IMR-90 (cell line): ENCODE data around the gene CPXM2. TPM values are rescaled to one million over a fixed set of nuclear protein-coding genes. Genes with fewer than 3 reads are reported as not detected.

ENCODE experiments used
- ATAC-seq: fragments of 200-7000 bp; cut with Tn5 transposase; 2 replicates; pipeline ENCODE4 v1.9.1; 2020; ENCODE audit warnings: low read depth, mild to moderate bottlenecking, moderate library complexity
- BruUV-seq: library from RNA; stranded (reverse); fragments of 400-500 nt; replicated peaks from 2 replicates; lab custom pipeline; 2021; lab: Mats Ljungman, UMichigan
- CTCF ChIA-PET: fragments of 300-600 bp; formaldehyde crosslinking; extraction: SDS; loops from one replicate; lab custom pipeline; 2021; ENCODE audit warnings: antibody characterized with exemption; lab: Yijun Ruan, JAX
- POLR2A ChIA-PET: fragments of 300-600 bp; sonication (Branson Sonifier 250); formaldehyde crosslinking; loops from one replicate; lab custom pipeline; 2022; ENCODE audit warnings: antibody characterized with exemption; ENCODE audit not compliant: unreplicated experiment; lab: Charles Lee
- DNase-seq: peaks from one replicate; pipeline ENCODE4 v3.0.0; 2013
- H2AFZ ChIP-seq: replicated peaks from 2 replicates; pipeline ENCODE3; 2013; ENCODE audit warnings: low read length, mild to moderate bottlenecking; ENCODE audit not compliant: poor library complexity
- H2AK5ac ChIP-seq: 2 replicates; pipeline ENCODE4 v1.6.1; 2013; ENCODE audit warnings: low read depth, low read length, inconsistent platforms
- H2AK9ac ChIP-seq: replicated peaks from 2 replicates; pipeline ENCODE3; 2013; ENCODE audit warnings: mild to moderate bottlenecking, low read depth, low read length, moderate library complexity; ENCODE audit not compliant: poor library complexity
- H2BK120ac ChIP-seq: 2 replicates; pipeline ENCODE4 v1.6.1; 2013; ENCODE audit warnings: low read depth, low read length, inconsistent platforms
- H2BK15ac ChIP-seq: 3 replicates; pipeline ENCODE4 v1.6.1; 2013; ENCODE audit warnings: low read depth, low read length, inconsistent platforms
- H2BK20ac ChIP-seq: 2 replicates; pipeline ENCODE4 v1.6.1; 2013; ENCODE audit warnings: low read depth, mild to moderate bottlenecking, inconsistent platforms, low read length, moderate library complexity
- H2BK5ac ChIP-seq: 2 replicates; pipeline ENCODE4 v1.6.1; 2013; ENCODE audit warnings: mild to moderate bottlenecking, low read depth, low read length, inconsistent platforms; ENCODE audit not compliant: poor library complexity, severe bottlenecking
- H3K14ac ChIP-seq: replicated peaks from 2 replicates; pipeline ENCODE4 v1.6.1; 2013; ENCODE audit warnings: low read depth, low read length, inconsistent platforms
- H3K18ac ChIP-seq: 2 replicates; pipeline ENCODE4 v1.6.1; 2013; ENCODE audit warnings: low read depth, low read length, control low read depth
- H3K23ac ChIP-seq: 2 replicates; pipeline ENCODE4 v1.6.1; 2013; ENCODE audit warnings: low read depth, low read length, inconsistent platforms
- H3K27ac ChIP-seq: 2 replicates; pipeline ENCODE4 v1.5.1; 2013; ENCODE audit warnings: mild to moderate bottlenecking, control low read depth, low read length; ENCODE audit not compliant: insufficient read depth
- H3K27me3 ChIP-seq: 2 replicates; pipeline ENCODE4 v1.6.1; 2013; ENCODE audit warnings: low read length; ENCODE audit not compliant: control insufficient read depth, insufficient read depth
- H3K36me3 ChIP-seq: 2 replicates; pipeline ENCODE4 v1.6.1; 2013; ENCODE audit warnings: low read length, mixed read lengths; ENCODE audit not compliant: control insufficient read depth, insufficient read depth
- H3K4ac ChIP-seq: 2 replicates; pipeline ENCODE4 v1.6.1; 2013; ENCODE audit warnings: low read depth, low read length, inconsistent platforms
- H3K4me1 ChIP-seq: 2 replicates; pipeline ENCODE4 v1.6.1; 2013; ENCODE audit warnings: low read length, mixed read lengths; ENCODE audit not compliant: control insufficient read depth, insufficient read depth
- H3K4me2 ChIP-seq: 2 replicates; pipeline ENCODE4 v1.6.1; 2013; ENCODE audit warnings: low read depth, mild to moderate bottlenecking, control low read depth, low read length, moderate library complexity
- H3K4me3 ChIP-seq: 2 replicates; pipeline ENCODE4 v1.5.1; 2013; ENCODE audit warnings: low read depth, mild to moderate bottlenecking, control low read depth, low read length, moderate library complexity; ENCODE audit not compliant: insufficient read depth
- H3K56ac ChIP-seq: 2 replicates; pipeline ENCODE4 v1.6.1; 2013; ENCODE audit warnings: low read length, inconsistent platforms; ENCODE audit not compliant: insufficient read depth; ENCODE audit errors: extremely low read depth
- H3K79me1 ChIP-seq, 2 experiments: 2 replicates each; pipeline ENCODE4 v1.6.1; 2013; ENCODE audit warnings: low read length in 2 of 2, inconsistent platforms in 1 of 2, low read depth in 1 of 2
- H3K9ac ChIP-seq: 2 replicates; pipeline ENCODE4 v1.6.1; 2013; ENCODE audit warnings: low read depth, low read length, control low read depth
- H3K9me1 ChIP-seq: 2 replicates; pipeline ENCODE4 v1.6.1; 2013; ENCODE audit warnings: low read length, inconsistent platforms; ENCODE audit not compliant: insufficient read depth
- H3K9me3 ChIP-seq: 2 replicates; pipeline ENCODE4 v1.6.1; 2013; ENCODE audit warnings: low read length; ENCODE audit not compliant: control insufficient read depth, insufficient read depth
- H4K20me1 ChIP-seq: 2 replicates; pipeline ENCODE4 v1.6.1; 2013; ENCODE audit warnings: low read length, inconsistent platforms; ENCODE audit not compliant: insufficient read depth
- H4K5ac ChIP-seq: 2 replicates; pipeline ENCODE4 v1.6.1; 2013; ENCODE audit warnings: mild to moderate bottlenecking, low read depth, low read length, control low read depth
- H4K8ac ChIP-seq, 2 experiments: 2 replicates each; pipeline ENCODE4 v1.6.1; 2013; ENCODE audit warnings: low read depth in 2 of 2, low read length in 2 of 2, control low read depth in 1 of 2, inconsistent platforms in 1 of 2
- H4K91ac ChIP-seq: 2 replicates; pipeline ENCODE4 v1.6.1; 2013; ENCODE audit warnings: low read depth, low read length, inconsistent platforms; ENCODE audit not compliant: insufficient read depth
- BHLHE40 ChIP-seq: fragments of 150-350 bp; IDR thresholded peaks from 2 replicates; pipeline ENCODE4 v1.6.1; 2016; ENCODE audit warnings: mild to moderate bottlenecking, low read depth, low read length
- CEBPB ChIP-seq: IDR thresholded peaks from 2 replicates; pipeline ENCODE4 v1.6.1; 2012; ENCODE audit warnings: low read depth, low read length, improper control_type of control experiment
- FOS ChIP-seq: fragments of 150-350 bp; IDR thresholded peaks from 2 replicates; pipeline ENCODE4 v1.6.1; 2016; ENCODE audit warnings: low read depth, low read length
- MAFK ChIP-seq: IDR thresholded peaks from 2 replicates; pipeline ENCODE4 v1.6.1; 2012; ENCODE audit warnings: low read depth, low read length, improper control_type of control experiment
- MXI1 ChIP-seq: IDR thresholded peaks from 2 replicates; pipeline ENCODE4 v1.6.1; 2012; ENCODE audit warnings: low read depth, mild to moderate bottlenecking, low read length, moderate library complexity, borderline replicate concordance
- NFE2L2 ChIP-seq: fragments of 150-350 bp; IDR thresholded peaks from 2 replicates; pipeline ENCODE4 v1.6.1; 2016; ENCODE audit warnings: low read depth, mild to moderate bottlenecking, low read length
- POLR2A ChIP-seq: IDR thresholded peaks from 2 replicates; pipeline ENCODE4 v1.6.1; 2012; ENCODE audit warnings: mild to moderate bottlenecking, low read depth, low read length
- RAD21 ChIP-seq: IDR thresholded peaks from 2 replicates; pipeline ENCODE4 v1.6.1; 2012; ENCODE audit warnings: low read length, improper control_type of control experiment
- RCOR1 ChIP-seq: IDR thresholded peaks from 2 replicates; pipeline ENCODE4 v1.6.1; 2012; ENCODE audit warnings: mild to moderate bottlenecking, low read length, improper control_type of control experiment; ENCODE audit not compliant: insufficient replicate concordance
- RFX5 ChIP-seq: IDR thresholded peaks from 2 replicates; pipeline ENCODE4 v1.8.0; 2012; ENCODE audit warnings: low read depth, mild to moderate bottlenecking, low read length, moderate library complexity
- SMC3 ChIP-seq: fragments of 150-350 bp; IDR thresholded peaks from 2 replicates; pipeline ENCODE4 v1.6.1; 2016; ENCODE audit warnings: low read depth, mild to moderate bottlenecking, antibody characterized with exemption, low read length, moderate library complexity
- WGBS, 2 experiments: methylation state at CpG; one replicate each; pipeline versions ENCODE4 v1.1.5 to v1.1.7; 2013; ENCODE audit warnings: missing lambda C conversion rate in 2 of 2; ENCODE audit not compliant: insufficient read length in 1 of 2; ENCODE audit errors: extremely low coverage in 2 of 2; 5-methylcytosine and 5-hydroxymethylcytosine counted together
- dilution Hi-C: fragments of 300-500 bp; cut with HindIII; formaldehyde crosslinking; loops from one replicate; pipeline ENCODE4 v1.14.3; 2018; ENCODE audit warnings: low sequenced_read_pairs; ENCODE audit not compliant: unreplicated experiment
- in situ Hi-C: fragments of 300-500 bp; cut with MboI; formaldehyde crosslinking; loops from 3 replicates; pipeline ENCODE4 v1.14.3; 2019; ENCODE audit warnings: low sequenced_read_pairs, inconsistent platforms, mixed read lengths
- intact Hi-C: fragments of 100-400 bp; cut with micrococcal nuclease; formaldehyde crosslinking; loops from 2 replicates; pipeline ENCODE4 v1.10.0; 2022
- polyA plus RNA-seq, 3 experiments: library from polyadenylated mRNA; depleted of rRNA; stranded (reverse); fragments of >200 nt; gene quantifications; 2 replicates each; pipeline ENCODE4 v1.2.3, GENCODE V29; 2012; ENCODE audit warnings: low replicate concordance in 1 of 3
- total RNA-seq: library from RNA; depleted of rRNA; stranded (reverse); fragments of >200 nt; gene quantifications from 2 replicates; pipeline ENCODE4 v1.2.3, GENCODE V29; 2012
- TF ChIP-seq, protein P1 (sequence below): conservative IDR thresholded peaks from 2 replicates; pipeline ENCODE4 v1.5.1; 2012; ENCODE audit warnings: mild to moderate bottlenecking, low read depth, low read length, improper control_type of control experiment
- TF ChIP-seq, protein P2 (sequence below): fragments of 150-350 bp; IDR thresholded peaks from 2 replicates; pipeline ENCODE4 v1.6.1; 2016; ENCODE audit warnings: low read depth, mild to moderate bottlenecking, low read length, moderate library complexity, borderline replicate concordance
- TF ChIP-seq, protein P3 (sequence below): fragments of 150-350 bp; IDR thresholded peaks from 2 replicates; pipeline ENCODE4 v1.6.1; 2017; ENCODE audit warnings: mild to moderate bottlenecking, antibody characterized with exemption, low read length, low read depth

Gene CPXM2
- total and polyA plus RNA-seq, 2 of the 4 experiments (the other 2 are of a cell fraction): not detected

DNA sequence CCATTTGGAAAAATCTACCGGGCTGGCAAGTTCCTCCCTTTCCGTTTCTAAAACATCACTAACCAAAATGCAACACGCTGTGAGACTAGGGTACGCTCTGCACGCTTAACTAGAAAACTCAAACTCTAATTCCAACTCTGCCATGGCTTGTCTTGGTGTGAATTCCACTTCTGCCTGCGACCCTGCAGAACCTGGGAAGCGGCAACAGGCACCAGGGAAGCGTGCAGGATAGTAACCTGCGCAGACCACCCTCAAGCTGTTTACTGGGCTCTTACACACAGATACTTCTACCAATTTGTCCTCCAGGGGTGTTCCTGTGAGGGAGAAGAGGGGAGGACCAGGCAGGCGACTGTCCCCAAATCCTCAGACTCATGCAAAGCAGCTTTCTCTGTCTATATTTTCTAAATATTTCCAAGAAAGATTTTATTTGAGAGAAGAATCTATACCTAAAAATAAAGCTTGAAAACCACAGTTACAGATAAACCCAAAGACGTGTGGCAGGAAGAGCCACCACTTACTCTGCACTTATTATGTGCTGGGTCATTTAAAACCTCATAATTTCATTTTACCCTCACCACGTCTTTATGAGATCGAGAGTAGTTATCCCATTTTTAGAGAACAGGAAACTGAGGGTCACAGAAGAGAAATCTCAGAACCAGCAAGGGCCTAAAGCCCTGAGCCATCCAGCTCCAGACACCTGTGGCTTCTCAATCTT lies 52.9 kb downstream of the CPXM2 start:
- ChIA-PET POLR2A (no interaction called here), CTCF (no interaction called here)
- BruUV-seq: no TSS peak
- no peak for ATAC-seq
- TF ChIP-seq CEBPB: no peak
- no peak for TF ChIP-seq NFE2L2
- TF ChIP-seq, protein P1, sequence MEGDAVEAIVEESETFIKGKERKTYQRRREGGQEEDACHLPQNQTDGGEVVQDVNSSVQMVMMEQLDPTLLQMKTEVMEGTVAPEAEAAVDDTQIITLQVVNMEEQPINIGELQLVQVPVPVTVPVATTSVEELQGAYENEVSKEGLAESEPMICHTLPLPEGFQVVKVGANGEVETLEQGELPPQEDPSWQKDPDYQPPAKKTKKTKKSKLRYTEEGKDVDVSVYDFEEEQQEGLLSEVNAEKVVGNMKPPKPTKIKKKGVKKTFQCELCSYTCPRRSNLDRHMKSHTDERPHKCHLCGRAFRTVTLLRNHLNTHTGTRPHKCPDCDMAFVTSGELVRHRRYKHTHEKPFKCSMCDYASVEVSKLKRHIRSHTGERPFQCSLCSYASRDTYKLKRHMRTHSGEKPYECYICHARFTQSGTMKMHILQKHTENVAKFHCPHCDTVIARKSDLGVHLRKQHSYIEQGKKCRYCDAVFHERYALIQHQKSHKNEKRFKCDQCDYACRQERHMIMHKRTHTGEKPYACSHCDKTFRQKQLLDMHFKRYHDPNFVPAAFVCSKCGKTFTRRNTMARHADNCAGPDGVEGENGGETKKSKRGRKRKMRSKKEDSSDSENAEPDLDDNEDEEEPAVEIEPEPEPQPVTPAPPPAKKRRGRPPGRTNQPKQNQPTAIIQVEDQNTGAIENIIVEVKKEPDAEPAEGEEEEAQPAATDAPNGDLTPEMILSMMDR: no peak
- no peak for TF ChIP-seq BHLHE40
- TF ChIP-seq MAFK: no peak
- no peak for TF ChIP-seq FOS
- TF ChIP-seq MXI1: no peak
- TF ChIP-seq POLR2A: no peak
- no peak for TF ChIP-seq RCOR1
- TF ChIP-seq RFX5: no peak
- TF ChIP-seq, protein P2, sequence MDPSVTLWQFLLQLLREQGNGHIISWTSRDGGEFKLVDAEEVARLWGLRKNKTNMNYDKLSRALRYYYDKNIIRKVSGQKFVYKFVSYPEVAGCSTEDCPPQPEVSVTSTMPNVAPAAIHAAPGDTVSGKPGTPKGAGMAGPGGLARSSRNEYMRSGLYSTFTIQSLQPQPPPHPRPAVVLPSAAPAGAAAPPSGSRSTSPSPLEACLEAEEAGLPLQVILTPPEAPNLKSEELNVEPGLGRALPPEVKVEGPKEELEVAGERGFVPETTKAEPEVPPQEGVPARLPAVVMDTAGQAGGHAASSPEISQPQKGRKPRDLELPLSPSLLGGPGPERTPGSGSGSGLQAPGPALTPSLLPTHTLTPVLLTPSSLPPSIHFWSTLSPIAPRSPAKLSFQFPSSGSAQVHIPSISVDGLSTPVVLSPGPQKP: no peak
- TF ChIP-seq, protein P3, sequence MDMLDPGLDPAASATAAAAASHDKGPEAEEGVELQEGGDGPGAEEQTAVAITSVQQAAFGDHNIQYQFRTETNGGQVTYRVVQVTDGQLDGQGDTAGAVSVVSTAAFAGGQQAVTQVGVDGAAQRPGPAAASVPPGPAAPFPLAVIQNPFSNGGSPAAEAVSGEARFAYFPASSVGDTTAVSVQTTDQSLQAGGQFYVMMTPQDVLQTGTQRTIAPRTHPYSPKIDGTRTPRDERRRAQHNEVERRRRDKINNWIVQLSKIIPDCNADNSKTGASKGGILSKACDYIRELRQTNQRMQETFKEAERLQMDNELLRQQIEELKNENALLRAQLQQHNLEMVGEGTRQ: no peak
- TF ChIP-seq RAD21: no peak
- TF ChIP-seq SMC3: no peak
- H3K9me3 ChIP-seq: peaks cover 30% of the 10 kb centered on the region
- no peak overlapping the region for H3K4me2 ChIP-seq
- H3K56ac ChIP-seq: no peak overlapping the region
- no peak overlapping the region for H4K8ac ChIP-seq
- H3K4me3 ChIP-seq: no peak overlapping the region
- H3K27ac ChIP-seq: no peak overlapping the region
- no peak overlapping the region for H2BK20ac ChIP-seq
- H3K27me3 ChIP-seq: no peaks in the 10 kb centered on the region
- H2AK9ac ChIP-seq: no peak overlapping the region
- in situ Hi-C loops: no loop called here
- H2AK5ac ChIP-seq: no peak overlapping the region
- H4K5ac ChIP-seq: no peak overlapping the region
- no peak overlapping the region for H2BK15ac ChIP-seq
- DNase-seq: no peak
- H3K18ac ChIP-seq: no peak overlapping the region
- intact Hi-C loops: no loop called here
- no peaks in the 10 kb centered on the region for H3K79me1 ChIP-seq
- no peak overlapping the region for H2AFZ ChIP-seq
- dilution Hi-C loops: no loop called here
- no peak overlapping the region for H3K9ac ChIP-seq
- no peak overlapping the region for H3K4ac ChIP-seq
- H4K20me1 ChIP-seq: no peaks in the 10 kb centered on the region
- no peaks in the 10 kb centered on the region for H3K36me3 ChIP-seq
- H4K91ac ChIP-seq: no peak overlapping the region
- H3K14ac ChIP-seq: no peak overlapping the region
- H3K9me1 ChIP-seq: no peaks in the 10 kb centered on the region
- no peak overlapping the region for H2BK120ac ChIP-seq
- H3K4me1 ChIP-seq: no peaks in the 10 kb centered on the region
- 53% methylated on average over 3 of the region's 13 CpGs; no CpG with 5 or more reads in 1 of the 2 experiments for WGBS, 2 experiments
- H2BK5ac ChIP-seq: no peak overlapping the region
- H3K23ac ChIP-seq: no peak overlapping the region
